ENCODE measurements around the gene TGDS. TPM values are rescaled to one million over a fixed set of nuclear protein-coding genes. Genes with fewer than 3 reads are reported as not detected.
A peak's percentile ranks its signal among the peaks of the same experiment; 100 is the strongest.

Gene TGDS
- total RNA-seq, 2 experiments from 2014 or later: 7.7 to 8.0 TPM

DNA sequence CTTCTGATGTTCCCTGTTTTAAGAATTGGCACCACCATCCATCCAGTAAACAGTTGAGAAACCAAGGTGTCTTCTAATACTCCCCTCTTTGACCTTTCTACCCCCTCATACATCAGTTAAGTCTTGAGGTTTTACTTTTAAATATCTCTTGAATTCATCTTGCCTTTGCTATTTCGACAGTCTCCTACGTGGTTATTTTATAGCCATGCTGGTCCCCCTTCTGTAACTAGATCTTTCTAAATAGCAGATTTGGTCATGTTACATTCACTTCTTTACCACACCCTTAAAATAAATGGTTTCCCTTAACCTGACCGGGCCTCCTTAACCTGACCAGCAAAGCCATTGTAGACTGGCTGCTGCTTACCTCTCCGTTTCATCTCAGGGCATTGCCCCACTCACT, 11.1 kb upstream of the TGDS start:
- BruUV-seq (replicated peaks): no TSS peak
- TF ChIP-seq EZH2phosphoT487 (IDR thresholded peaks at IDR 0.05; ENCODE audit: borderline replicate concordance, low read depth, low read length): no peak
- TF ChIP-seq CTCF (conservative IDR thresholded peaks at IDR 0.05; ENCODE audit: low read length): no peak

GRCh38 chr13:94602467-94602866, 6.5 kb upstream of the TGDS start:
- intact Hi-C loops (cut with micrococcal nuclease; ENCODE audit: unreplicated experiment): loop anchor here (5.0 kb wide), 1 partner anchor 55 kb away; no protein-coding TSS in a partner anchor

More for the DNA sequence above, 11.1 kb upstream of the TGDS start:
- H3K4me1 ChIP-seq (ENCODE audit: insufficient read depth, low read length, poor library complexity, severe bottlenecking): peaks cover 8% of the 10 kb centered on the region
- intact Hi-C loops (cut with micrococcal nuclease; ENCODE audit: unreplicated experiment): no loop called here
- H4K20me1 ChIP-seq (ENCODE audit: insufficient read depth, low read length): no peaks in the 10 kb centered on the region
- peaks cover 56% of the 10 kb centered on the region for H3K36me3 ChIP-seq (ENCODE audit: insufficient read depth, low read length)
- H3K79me2 ChIP-seq (ENCODE audit: insufficient read depth, low read depth, low read length): peaks cover 20% of the 10 kb centered on the region
- CTCF ChIA-PET (ENCODE audit: unreplicated experiment): no interaction called here
- POLR2A ChIA-PET: no interaction called here
- no peak overlapping the region for H2AFZ ChIP-seq (ENCODE audit: low read length)
- H3K4me3 ChIP-seq (ENCODE audit: low read depth, low read length, poor library complexity, severe bottlenecking): no peak overlapping the region
- H3K27ac ChIP-seq (ENCODE audit: low read depth, low read length, poor library complexity, severe bottlenecking): no peak overlapping the region
- H3K4me2 ChIP-seq (ENCODE audit: low read length): no peak overlapping the region
- H3K9me2 ChIP-seq (ENCODE audit: insufficient read depth, low read length): no peaks in the 10 kb centered on the region
- DNase-seq (ENCODE audit: low spot score): no peak
- H3K9me3 ChIP-seq (ENCODE audit: low read length): no peaks in the 10 kb centered on the region

More at GRCh38 chr13:94602467-94602866, 6.5 kb upstream of the TGDS start:
- peak overlapping the region; percentile 64; the same call in 1 of the 2 replicates for H2AFZ ChIP-seq (ENCODE audit: low read length)
- peak overlapping the region; percentile 94 for H3K4me3 ChIP-seq (ENCODE audit: low read depth, low read length, poor library complexity, severe bottlenecking)
- BruUV-seq (replicated peaks): no TSS peak
- no peak for TF ChIP-seq EZH2phosphoT487 (IDR thresholded peaks at IDR 0.05; ENCODE audit: borderline replicate concordance, low read depth, low read length)
- TF ChIP-seq CTCF (conservative IDR thresholded peaks at IDR 0.05; ENCODE audit: low read length): no peak
- H3K79me2 ChIP-seq (ENCODE audit: insufficient read depth, low read depth, low read length): peaks cover 20% of the 10 kb centered on the region
- no peaks in the 10 kb centered on the region for H4K20me1 ChIP-seq (ENCODE audit: insufficient read depth, low read length)
- H3K4me2 ChIP-seq (ENCODE audit: low read length): peak overlapping the region; percentile 97
- POLR2A ChIA-PET: no interaction called here
- no peaks in the 10 kb centered on the region for H3K9me2 ChIP-seq (ENCODE audit: insufficient read depth, low read length)
- DNase-seq (ENCODE audit: low spot score): no peak
- H3K9me3 ChIP-seq (ENCODE audit: low read length): no peaks in the 10 kb centered on the region
- peaks cover 22% of the 10 kb centered on the region for H3K36me3 ChIP-seq (ENCODE audit: insufficient read depth, low read length)
- no peak overlapping the region for H3K27ac ChIP-seq (ENCODE audit: low read depth, low read length, poor library complexity, severe bottlenecking)
- H3K4me1 ChIP-seq (ENCODE audit: insufficient read depth, low read length, poor library complexity, severe bottlenecking): peaks cover 11% of the 10 kb centered on the region
- CTCF ChIA-PET (ENCODE audit: unreplicated experiment): no interaction called here

All from OCI-LY7 (cell line).